Activated naive CD8-positive, alpha-beta T cell treated with anti-CD3 and anti-CD28 coated beads, Interleukin-2, amount 10 ng/mL, durations not matched to agents 7 days and 5 days (primary cell): ENCODE data around the gene ADH1C. TPM values are rescaled to one million over a fixed set of nuclear protein-coding genes. Genes with fewer than 3 reads are reported as not detected.
"Not testable (repeated sequence)": the region's sequence is repeated elsewhere in the genome, so short reads cannot be mapped to it uniquely, and the experiment has no call there.

Experiments used
- ATAC-seq: fragments of 150-1000 bp; cut with Tn5 transposase; one replicate; pipeline ENCODE4 v1.10.0; 2021; ENCODE audit warnings: low read depth, moderate library complexity
- POLR2A ChIA-PET: fragments of 350-600 bp; sonication (Branson Sonifier 250); formaldehyde crosslinking; loops from one replicate; lab custom pipeline; 2021; ENCODE audit warnings: antibody characterized with exemption; lab: Charles Lee
- DNase-seq: peaks from one replicate; pipeline ENCODE4 v3.0.0; 2021
- H3K27ac Mint-ChIP-seq: one replicate; pipeline ENCODE4 v1.8.0; 2022; ENCODE audit warnings: mild to moderate bottlenecking, mixed read lengths
- H3K27me3 Mint-ChIP-seq: one replicate; pipeline ENCODE4 v1.8.0; 2022; ENCODE audit warnings: mild to moderate bottlenecking, moderate library complexity, mixed read lengths
- H3K36me3 Mint-ChIP-seq: one replicate; pipeline ENCODE4 v1.8.0; 2021; ENCODE audit warnings: mild to moderate bottlenecking, mixed read lengths
- H3K4me1 Mint-ChIP-seq: one replicate; pipeline ENCODE4 v1.8.0; 2021; ENCODE audit warnings: mixed read lengths
- H3K4me3 Mint-ChIP-seq: one replicate; pipeline ENCODE4 v1.8.0; 2022; ENCODE audit warnings: mild to moderate bottlenecking, moderate library complexity, mixed read lengths
- H3K9me3 Mint-ChIP-seq: one replicate; pipeline ENCODE4 v1.8.0; 2021; ENCODE audit warnings: mixed read lengths
- total RNA-seq, 2 experiments: library from RNA; stranded (reverse); gene quantifications; one replicate each; pipeline ENCODE4 v1.2.3, GENCODE V29; 2021

ADH1C gene
- total RNA-seq, 2 experiments from 2014 or later, result not detected

GRCh38 chr4:99341426-99341825 lies 11.1 kb downstream of the ADH1C start:
- DNase-seq, result no peak
- H3K36me3 Mint-ChIP-seq, result no peaks in the 10 kb centered on the region
- no peak overlapping the region for H3K4me3 Mint-ChIP-seq
- no peak for ATAC-seq
- POLR2A ChIA-PET, result no interaction called here
- H3K4me1 Mint-ChIP-seq, result no peaks in the 10 kb centered on the region
- no peaks in the 10 kb centered on the region for H3K9me3 Mint-ChIP-seq
- peaks cover 2% of the 10 kb centered on the region for H3K27me3 Mint-ChIP-seq
- H3K27ac Mint-ChIP-seq, result no peak overlapping the region

- POLR2A ChIA-PET, result no interaction called here
- Mint-ChIP-seq H3K27me3 (peaks cover 2% of the 10 kb centered on the region), H3K27ac (no peak overlapping the region), H3K4me1 (no peaks in the 10 kb centered on the region), H3K4me3 (no peak overlapping the region), H3K9me3 (no peaks in the 10 kb centered on the region), H3K36me3 (no peaks in the 10 kb centered on the region)
- ATAC-seq, result no peak
- no peak for DNase-seq
Observed at GRCh38 chr4:99339172-99339571, 13.4 kb downstream of the ADH1C start.

GRCh38 chr4:99336553-99336952 lies 16.0 kb downstream of the ADH1C start:
- no peak for DNase-seq
- H3K9me3 Mint-ChIP-seq, result peaks cover 2% of the 10 kb centered on the region
- no peaks in the 10 kb centered on the region for H3K4me1 Mint-ChIP-seq
- POLR2A ChIA-PET, result no interaction called here
- no peak overlapping the region for H3K27ac Mint-ChIP-seq
- no peaks in the 10 kb centered on the region for H3K36me3 Mint-ChIP-seq
- H3K27me3 Mint-ChIP-seq, result no peaks in the 10 kb centered on the region
- no peak for ATAC-seq
- no peak overlapping the region for H3K4me3 Mint-ChIP-seq

- ATAC-seq (no peak), DNase-seq (no peak)
- H3K4me1 Mint-ChIP-seq, result no peaks in the 10 kb centered on the region
- H3K9me3 Mint-ChIP-seq, result peaks cover 2% of the 10 kb centered on the region
- no peak overlapping the region for H3K4me3 Mint-ChIP-seq
- H3K27ac Mint-ChIP-seq, result no peak overlapping the region
- no peaks in the 10 kb centered on the region for H3K36me3 Mint-ChIP-seq
- H3K27me3 Mint-ChIP-seq, result no peaks in the 10 kb centered on the region
- POLR2A ChIA-PET, result no interaction called here
Observed at GRCh38 chr4:99334880-99335279, 17.7 kb downstream of the ADH1C start.

GRCh38 chr4:99330648-99331047 lies 21.9 kb downstream of the ADH1C start:
- Mint-ChIP-seq H3K4me3 (no peak overlapping the region), H3K36me3 (no peaks in the 10 kb centered on the region), H3K27ac (no peak overlapping the region), H3K4me1 (no peaks in the 10 kb centered on the region), H3K9me3 (peaks cover 2% of the 10 kb centered on the region), H3K27me3 (no peaks in the 10 kb centered on the region)
- DNase-seq (no peak), ATAC-seq (no peak)
- POLR2A ChIA-PET, result no interaction called here

- ATAC-seq (no peak), DNase-seq (no peak)
- no peaks in the 10 kb centered on the region for H3K36me3 Mint-ChIP-seq
- H3K27me3 Mint-ChIP-seq, result no peaks in the 10 kb centered on the region
- H3K9me3 Mint-ChIP-seq, result peaks cover 2% of the 10 kb centered on the region
- no peaks in the 10 kb centered on the region for H3K4me1 Mint-ChIP-seq
- no peak overlapping the region for H3K4me3 Mint-ChIP-seq
- POLR2A ChIA-PET, result no interaction called here
- no peak overlapping the region for H3K27ac Mint-ChIP-seq
Observed at GRCh38 chr4:99329876-99330275, 22.7 kb downstream of the ADH1C start.

- Mint-ChIP-seq H3K4me3 (no peak overlapping the region), H3K27ac (no peak overlapping the region), H3K9me3 (no peaks in the 10 kb centered on the region), H3K36me3 (no peaks in the 10 kb centered on the region), H3K27me3 (no peaks in the 10 kb centered on the region), H3K4me1 (no peaks in the 10 kb centered on the region)
- POLR2A ChIA-PET, result no interaction called here
- no peak for ATAC-seq
- no peak for DNase-seq
Observed at GRCh38 chr4:99324979-99325378, 27.6 kb downstream of the ADH1C start.

- no peaks in the 10 kb centered on the region for H3K4me1 Mint-ChIP-seq
- POLR2A ChIA-PET, result no interaction called here
- H3K27me3 Mint-ChIP-seq, result no peaks in the 10 kb centered on the region
- no peak overlapping the region for H3K4me3 Mint-ChIP-seq
- DNase-seq (no peak), ATAC-seq (no peak)
- no peaks in the 10 kb centered on the region for H3K9me3 Mint-ChIP-seq
- no peak overlapping the region for H3K27ac Mint-ChIP-seq
- H3K36me3 Mint-ChIP-seq, result no peaks in the 10 kb centered on the region
Observed at GRCh38 chr4:99324361-99324760, 28.2 kb downstream of the ADH1C start.

GRCh38 chr4:99323756-99324155 lies 28.8 kb downstream of the ADH1C start:
- Mint-ChIP-seq H3K4me3 (no peak overlapping the region), H3K36me3 (no peaks in the 10 kb centered on the region), H3K9me3 (no peaks in the 10 kb centered on the region), H3K27ac (no peak overlapping the region), H3K4me1 (no peaks in the 10 kb centered on the region), H3K27me3 (no peaks in the 10 kb centered on the region)
- DNase-seq, result no peak
- ATAC-seq, result no peak
- POLR2A ChIA-PET, result no interaction called here

GRCh38 chr4:99321241-99322191 lies 31.0 kb downstream of the ADH1C start, which contains the start of gene ADH1B:
Gene ADH1B (minus strand): TSS chr4:99321401. CDS start chr4:99321331, 70 bp downstream.
- Mint-ChIP-seq H3K27me3 (no peaks in the 10 kb centered on the region), H3K4me1 (no peaks in the 10 kb centered on the region), H3K27ac (no peak within 1 kb of the TSS), H3K9me3 (no peaks in the 10 kb centered on the region), H3K36me3 (no peaks in the 10 kb centered on the region), H3K4me3 (no peak within 1 kb of the TSS)
- no peak for ATAC-seq
- POLR2A ChIA-PET, result no interaction called here
- DNase-seq, result no peak

- H3K27ac Mint-ChIP-seq, POLR2A ChIA-PET, DNase-seq, H3K36me3 Mint-ChIP-seq, H3K4me1 Mint-ChIP-seq, H3K9me3 Mint-ChIP-seq, ATAC-seq, H3K4me3 Mint-ChIP-seq, H3K27me3 Mint-ChIP-seq: not testable (repeated sequence)
Observed at GRCh38 chr4:99317811-99318210, 34.7 kb downstream of the ADH1C start.

- no peaks in the 10 kb centered on the region for H3K27me3 Mint-ChIP-seq
- DNase-seq (no peak), ATAC-seq (no peak)
- H3K36me3 Mint-ChIP-seq, result no peaks in the 10 kb centered on the region
- H3K4me1 Mint-ChIP-seq, result no peaks in the 10 kb centered on the region
- no peak overlapping the region for H3K27ac Mint-ChIP-seq
- no peaks in the 10 kb centered on the region for H3K9me3 Mint-ChIP-seq
- H3K4me3 Mint-ChIP-seq, result no peak overlapping the region
- POLR2A ChIA-PET, result no interaction called here
Observed at GRCh38 chr4:99317354-99317753, 35.2 kb downstream of the ADH1C start.

GRCh38 chr4:99315839-99316238 lies 36.7 kb downstream of the ADH1C start:
- Mint-ChIP-seq H3K27ac (no peak overlapping the region), H3K9me3 (no peaks in the 10 kb centered on the region), H3K4me1 (no peaks in the 10 kb centered on the region), H3K27me3 (no peaks in the 10 kb centered on the region), H3K36me3 (no peaks in the 10 kb centered on the region), H3K4me3 (no peak overlapping the region)
- POLR2A ChIA-PET, result no interaction called here
- ATAC-seq (no peak), DNase-seq (no peak)

- Mint-ChIP-seq H3K9me3 (no peaks in the 10 kb centered on the region), H3K36me3 (no peaks in the 10 kb centered on the region), H3K27ac (no peak overlapping the region), H3K4me1 (no peaks in the 10 kb centered on the region), H3K27me3 (no peaks in the 10 kb centered on the region), H3K4me3 (no peak overlapping the region)
- ATAC-seq (no peak), DNase-seq (no peak)
- POLR2A ChIA-PET, result no interaction called here
Observed at GRCh38 chr4:99314211-99314610, 38.3 kb downstream of the ADH1C start.
